Esophagus muscularis mucosa (tissue), 4 donors: Measurements from ENCODE around the gene SEC31A.

Experiments used
- CTCF ChIP-seq, 3 experiments: fragments of 200-600 bp in 2 of 3; fragments of 450-650 bp in 1 of 3; sonication (generic) in 2 of 3; IDR thresholded peaks; one replicate each; pipeline ENCODE4 v1.5.1; 2017 to 2019; ENCODE audit warnings: antibody characterized with exemption in 3 of 3, mild to moderate bottlenecking in 2 of 3, moderate library complexity in 1 of 3
- EP300 ChIP-seq: sonication (generic); formaldehyde crosslinking; IDR thresholded peaks from one replicate; pipeline ENCODE4 v1.6.1; 2017; ENCODE audit warnings: antibody characterized with exemption
- POLR2A ChIP-seq: fragments of 450-650 bp; IDR thresholded peaks from one replicate; pipeline ENCODE4 v1.6.1; 2017; ENCODE audit warnings: antibody characterized with exemption, moderate library complexity, mild to moderate bottlenecking, low read depth
- POLR2AphosphoS5 ChIP-seq, 2 donors: sonication (generic); formaldehyde crosslinking; IDR thresholded peaks; one replicate each; pipeline ENCODE4 v1.6.1; 2017; ENCODE audit warnings: antibody characterized with exemption in 2 of 2

- no peak for TF ChIP-seq CTCF (IDR thresholded peaks at IDR 0.05)
- TF ChIP-seq POLR2A: no peak
- no peak for TF ChIP-seq EP300
- TF ChIP-seq POLR2AphosphoS5 (IDR thresholded peaks at IDR 0.05): no peak
Observed at GRCh38 chr4:82785611-82786400, 105.1 kb downstream of the SEC31A start.
